Kidney capillary endothelial cell (primary cell): ENCODE measurements around the gene PCMT1.
A peak's percentile ranks its signal among the peaks of the same experiment; 100 is the strongest.
"Not testable (repeated sequence)": the region's sequence is repeated elsewhere in the genome, so short reads cannot be mapped to it uniquely, and the experiment has no call there.

Experiments
- DNase-seq: peaks from one replicate; pipeline ENCODE4 v3.0.0-alpha.2; 2018; ENCODE audit warnings: low spot score

PCMT1 gene

DNA sequence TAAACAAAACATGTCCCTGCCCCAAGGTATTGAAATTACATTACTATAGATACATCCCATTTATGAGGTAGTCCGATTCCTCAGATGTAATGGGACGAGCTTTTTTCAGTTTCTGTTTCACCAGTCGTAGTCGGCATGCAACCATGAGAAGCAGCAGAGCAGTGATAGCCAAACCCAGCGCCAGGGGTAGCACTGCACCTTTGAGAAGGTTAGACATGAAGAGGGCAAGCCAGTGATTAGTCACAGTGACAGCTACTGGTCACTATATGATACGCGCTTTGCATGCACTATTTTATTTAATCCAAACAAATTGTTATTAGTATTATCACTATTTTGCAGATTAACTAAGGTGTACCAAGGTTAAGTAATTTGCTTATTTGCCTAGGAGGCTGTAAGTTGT, 71.0 kb downstream of the PCMT1 start:
- no peak for DNase-seq

DNA sequence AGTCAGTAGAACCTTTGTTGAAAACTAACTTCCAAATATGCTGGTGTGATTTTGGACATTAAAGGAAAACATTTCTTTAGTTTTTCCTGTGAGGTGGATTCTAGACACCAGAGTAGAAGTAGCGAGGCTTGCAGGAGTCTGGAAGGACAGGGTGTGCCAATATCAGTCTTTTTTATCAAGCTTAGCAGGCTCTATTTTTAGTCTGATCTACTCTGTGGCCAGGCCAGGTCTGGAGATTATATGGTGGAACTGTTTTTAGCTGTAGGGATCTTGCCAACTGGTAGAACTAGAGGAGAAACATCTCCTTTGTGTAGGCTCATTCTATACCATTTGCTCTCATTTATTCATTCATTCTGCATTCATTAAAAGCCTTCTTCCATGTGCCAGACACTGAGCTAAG, 72.0 kb downstream of the PCMT1 start:
- DNase-seq: no peak

DNA sequence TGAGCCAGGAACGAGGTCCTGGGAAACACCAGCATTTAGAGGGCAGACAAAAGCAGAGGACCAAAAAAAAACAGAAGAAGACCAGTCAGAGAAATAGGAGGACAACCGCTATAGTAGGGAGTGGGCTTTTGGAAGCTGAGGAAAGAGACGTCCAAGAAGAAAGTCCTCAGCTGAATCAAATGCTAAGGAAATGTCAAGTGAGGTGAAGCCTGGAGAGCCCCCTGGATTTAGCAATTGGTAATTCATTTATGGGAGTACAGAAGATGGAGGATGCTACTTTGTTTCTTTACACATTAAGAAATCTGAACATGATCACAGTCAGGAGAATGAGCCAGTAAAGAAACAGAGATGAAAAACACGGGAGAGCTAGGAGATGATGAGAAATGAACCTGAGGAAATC, 73.5 kb downstream of the PCMT1 start:
- DNase-seq: no peak

DNA sequence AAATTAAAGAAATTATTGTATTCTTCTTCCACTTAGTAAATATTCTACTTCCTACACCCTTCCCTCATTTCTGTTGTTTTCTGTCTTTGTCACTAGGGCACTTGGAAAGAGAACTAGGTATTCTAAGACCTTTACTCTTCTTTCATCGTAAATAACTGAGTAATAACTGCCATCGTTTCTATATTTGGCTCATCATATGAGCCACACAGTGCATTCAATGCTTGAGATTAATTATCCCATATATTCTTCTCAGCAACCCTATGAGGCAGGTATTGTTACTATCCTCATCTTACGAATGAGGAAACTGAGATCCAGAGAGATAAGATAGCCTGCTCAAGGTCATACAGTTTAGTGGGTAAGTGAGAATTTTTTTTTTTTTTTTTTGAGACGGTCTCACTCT, 75.8 kb downstream of the PCMT1 start:
- no peak for DNase-seq

DNA sequence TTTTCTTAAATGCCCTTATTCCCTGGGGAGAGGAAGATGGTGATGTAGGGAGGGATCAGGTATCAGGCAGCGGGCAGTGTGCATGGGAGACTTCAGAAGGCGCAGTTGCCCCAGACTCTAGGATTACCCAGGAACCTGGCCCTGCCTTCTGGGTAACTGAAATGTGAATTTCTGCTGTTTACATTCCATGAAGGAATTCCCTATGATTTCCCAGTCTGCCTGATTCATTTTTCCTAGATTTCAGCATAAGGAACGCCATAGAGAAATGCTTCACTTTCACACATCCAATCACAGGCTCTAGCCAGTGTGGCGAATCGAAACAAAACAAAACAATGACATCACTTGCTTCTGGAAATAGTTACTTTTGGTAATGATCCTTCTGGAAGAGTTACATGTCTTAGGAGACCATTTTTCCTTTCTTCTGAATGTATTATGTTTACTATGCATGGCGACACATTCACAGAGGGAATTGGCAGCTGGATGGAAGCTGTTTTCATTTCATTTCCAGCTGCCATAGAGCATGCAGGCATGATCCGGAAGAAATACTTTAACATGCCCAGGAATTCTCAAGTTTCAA, 81.3 kb downstream of the PCMT1 start:
- DNase-seq: no peak

DNA sequence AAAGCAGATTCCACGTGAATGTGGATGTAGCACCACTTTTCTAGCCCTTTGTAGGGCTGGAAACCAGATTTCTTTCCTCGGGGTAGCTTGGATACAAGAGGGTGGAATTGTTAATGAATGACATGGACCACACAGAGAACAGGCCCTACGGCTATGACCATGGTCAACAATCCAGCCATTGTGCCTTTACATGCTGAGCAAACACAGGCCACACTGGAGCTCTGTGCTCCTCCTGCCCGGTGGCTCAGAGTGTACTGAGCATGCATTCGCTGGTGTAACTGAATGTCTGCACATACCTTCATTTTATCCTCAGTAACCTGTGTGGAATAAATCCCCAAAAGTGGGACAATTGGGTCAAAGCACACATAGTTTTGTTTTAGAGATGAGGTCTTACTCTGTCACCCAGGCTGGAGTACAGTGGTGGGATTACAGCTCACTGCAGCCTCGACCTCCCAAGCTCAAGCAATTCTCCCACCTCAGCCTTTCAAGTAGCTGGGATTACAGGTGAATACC, 81.8 kb downstream of the PCMT1 start:
- no peak for DNase-seq

DNA sequence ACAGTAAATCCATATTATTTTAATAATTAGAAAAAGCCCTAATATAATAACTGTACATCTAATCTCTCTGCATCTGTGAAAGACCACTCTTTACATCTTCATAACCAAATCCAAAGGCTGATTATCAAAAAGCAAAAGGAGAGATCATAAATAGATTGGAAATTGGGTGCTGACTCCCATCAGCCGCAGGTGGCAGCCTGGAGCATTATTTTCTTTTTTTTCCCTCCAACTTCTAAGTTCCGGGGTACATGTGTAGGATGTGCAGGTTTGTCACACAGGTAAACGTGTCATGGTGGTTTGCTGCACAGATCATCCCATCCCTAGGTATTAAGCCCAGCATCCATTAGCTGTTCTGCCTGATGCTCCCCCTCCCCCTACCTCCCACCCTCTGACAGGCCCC, 84.1 kb downstream of the PCMT1 start:
- DNase-seq: no peak

DNA sequence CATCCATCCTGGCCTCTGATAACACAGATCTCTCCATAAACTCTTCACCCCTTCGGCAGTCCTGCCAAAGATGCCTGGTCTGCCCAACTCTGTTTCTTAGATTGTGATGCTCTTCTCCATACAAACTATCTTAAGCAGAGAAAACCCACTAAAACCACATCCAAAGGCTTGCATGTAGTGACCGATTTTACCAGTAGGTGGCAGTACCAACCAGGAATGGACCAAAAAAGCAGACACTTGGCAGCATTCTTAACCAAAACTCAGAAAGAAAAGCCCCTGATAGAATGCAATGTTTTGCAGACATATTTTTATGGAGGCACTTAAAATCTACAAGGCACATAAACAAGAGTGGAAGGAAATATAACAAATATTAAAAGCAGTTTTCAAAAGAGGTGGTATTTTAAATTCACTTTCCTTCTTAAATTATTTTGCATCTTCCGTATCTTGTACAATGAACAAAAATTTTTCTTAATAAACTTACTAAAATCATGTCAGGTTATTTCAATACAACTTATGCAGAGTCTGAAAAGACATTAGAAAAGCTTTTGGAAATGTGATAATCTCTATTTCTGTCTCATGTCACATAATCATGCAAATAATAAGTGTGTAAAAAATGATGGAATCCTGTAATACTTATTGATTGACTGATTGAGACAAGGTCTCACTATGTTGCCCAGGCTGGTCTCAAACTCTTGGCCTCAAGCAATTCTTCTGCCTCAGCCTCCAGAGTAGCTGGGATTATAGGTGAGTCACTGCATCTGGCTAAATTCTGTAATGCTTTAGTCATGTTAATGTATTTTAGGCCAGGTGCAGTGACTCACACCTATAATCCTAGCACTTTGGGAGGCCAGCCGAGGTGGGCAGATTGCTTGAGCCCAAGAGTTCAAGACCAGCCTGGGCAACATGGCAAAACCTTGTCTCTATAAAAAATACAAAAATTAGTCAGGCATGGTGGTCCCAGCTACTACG, 85.3 kb downstream of the PCMT1 start:
- DNase-seq: peak; percentile 46

DNA sequence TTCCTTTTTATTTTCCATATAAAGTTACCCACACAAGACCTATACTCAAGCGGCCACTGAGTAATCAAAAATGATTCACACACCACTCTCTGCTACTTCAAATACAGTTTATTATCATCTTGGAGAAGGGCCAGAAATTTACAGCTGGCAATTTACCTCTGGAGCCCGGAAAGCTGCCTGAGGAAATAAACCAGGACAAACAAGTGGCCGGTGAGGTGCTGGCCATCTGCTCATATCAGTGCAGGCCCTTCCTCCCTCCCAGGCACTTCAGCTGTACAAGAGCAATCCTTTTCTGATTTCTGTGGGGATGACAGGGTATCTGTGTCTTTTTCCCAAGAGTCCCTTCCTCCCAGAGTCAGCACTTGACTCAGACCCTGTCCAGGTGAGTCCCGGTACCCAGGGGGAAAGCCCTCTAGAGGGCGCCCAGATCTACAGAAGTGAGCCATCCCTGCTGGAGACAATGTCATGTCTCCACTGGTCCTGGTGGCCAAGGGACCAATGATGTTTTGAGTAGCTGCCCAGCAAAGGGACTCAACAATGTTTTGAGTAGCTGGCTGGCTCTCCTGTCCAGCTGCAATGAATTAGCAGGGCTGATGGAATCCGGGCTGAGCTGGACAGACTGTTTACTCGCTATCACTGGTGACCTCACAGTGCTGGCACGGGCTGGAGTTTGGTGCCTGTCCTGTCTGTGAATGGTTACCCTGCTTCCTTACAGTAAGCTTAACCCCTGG, 91.0 kb downstream of the PCMT1 start:
- no peak for DNase-seq

DNA sequence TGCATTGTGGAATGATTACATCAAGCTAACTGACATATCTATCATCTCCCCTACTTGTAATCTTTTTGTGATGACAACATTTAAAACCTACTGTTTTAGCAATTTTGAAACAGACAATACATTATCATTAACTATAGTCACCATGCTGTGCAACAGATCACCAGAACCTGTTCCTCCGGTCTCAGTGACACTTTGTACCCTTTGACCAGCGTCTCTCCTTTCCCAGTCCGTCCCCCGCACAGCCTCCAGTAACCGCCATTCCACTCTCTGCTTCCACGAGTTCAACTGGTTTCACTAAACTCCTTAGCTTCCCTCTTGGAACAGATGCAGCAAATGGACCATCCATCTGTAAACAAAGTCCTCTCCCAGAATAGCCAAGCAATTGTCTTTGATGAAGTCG, 92.8 kb downstream of the PCMT1 start:
- DNase-seq: no peak

DNA sequence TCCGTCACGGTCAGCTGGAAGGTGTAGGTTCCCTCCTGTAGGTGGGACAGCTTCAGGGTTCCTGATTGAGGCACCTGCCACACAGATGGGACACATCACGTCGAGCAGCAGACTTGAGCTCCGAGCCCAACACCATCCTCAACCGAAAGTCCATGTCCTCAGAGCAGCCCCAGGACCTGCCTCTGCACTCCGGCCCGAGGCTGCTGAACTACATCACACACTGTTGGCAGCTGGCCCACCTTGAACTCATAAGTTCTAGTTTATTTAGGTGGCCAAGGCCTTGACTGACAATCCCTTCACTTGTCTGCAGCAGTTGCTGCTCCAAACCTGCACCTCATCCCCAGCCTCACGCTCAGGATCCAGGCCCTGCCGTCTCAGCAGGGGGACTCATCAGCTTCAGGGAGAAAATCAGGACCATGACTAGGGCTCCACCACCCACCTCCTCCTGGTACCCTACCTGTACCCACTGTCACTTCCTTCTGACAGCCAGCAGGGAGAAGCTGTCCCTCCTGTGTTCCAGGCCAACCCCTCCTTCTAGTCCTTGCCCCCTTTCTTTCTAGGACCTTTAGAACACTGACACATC, 93.6 kb downstream of the PCMT1 start:
- DNase-seq: no peak

DNA sequence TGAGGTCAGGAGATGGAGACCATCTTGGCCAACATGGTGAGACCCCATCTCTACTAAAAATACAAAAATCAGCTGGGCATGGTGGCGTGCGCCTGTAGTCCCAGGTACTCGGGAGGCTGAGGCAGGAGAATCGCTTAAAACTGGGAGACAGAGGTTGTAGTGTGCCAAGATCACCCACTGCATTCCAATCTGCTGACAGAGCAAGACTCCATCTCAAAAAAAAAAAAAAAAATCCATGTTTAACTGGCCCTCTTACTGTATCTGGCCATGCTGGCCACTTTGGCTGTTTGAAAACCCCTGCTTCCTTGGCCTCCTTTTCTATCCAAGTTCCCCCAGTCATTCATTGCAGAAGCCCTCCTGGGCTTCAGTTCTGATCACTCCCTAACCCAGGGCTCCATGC, 94.5 kb downstream of the PCMT1 start:
- DNase-seq: not testable (repeated sequence)

DNA sequence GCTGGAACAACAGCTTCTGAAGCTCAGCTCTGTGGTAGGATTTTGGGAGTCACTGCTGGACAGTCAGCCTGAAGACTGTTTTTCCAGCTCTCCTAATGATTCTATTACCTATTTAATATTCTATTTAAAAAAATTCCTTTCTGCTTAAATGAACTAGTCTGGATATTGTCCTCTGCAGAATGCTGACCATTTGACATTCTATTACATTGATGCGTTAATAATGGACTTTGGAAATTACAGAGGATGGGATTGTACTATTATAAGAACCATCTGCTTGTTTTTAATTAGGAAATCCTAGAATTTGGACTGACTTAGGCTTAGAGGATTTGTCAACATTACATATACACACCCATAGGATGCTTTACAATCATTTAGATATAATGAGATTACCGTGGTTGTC, 94.9 kb downstream of the PCMT1 start:
- DNase-seq: no peak

DNA sequence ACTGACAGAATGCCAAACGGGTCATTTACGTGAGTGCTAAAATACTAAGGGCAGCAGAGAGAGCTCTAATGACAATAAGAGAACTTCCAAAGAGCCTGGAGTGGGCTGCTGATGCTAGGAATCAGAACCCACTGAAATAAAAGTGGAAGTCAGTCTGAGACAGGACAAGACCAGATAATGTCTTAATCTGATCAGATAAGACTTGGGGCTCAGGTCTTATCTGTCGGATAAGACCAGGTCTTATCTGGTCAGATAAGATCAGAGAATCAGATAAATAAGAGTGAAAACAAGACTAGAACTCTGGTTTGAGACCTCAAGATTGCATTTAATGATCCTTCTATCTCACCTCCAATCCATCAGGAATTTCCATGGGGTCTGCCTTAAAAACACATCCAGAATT, 96.0 kb downstream of the PCMT1 start:
- DNase-seq: no peak

DNA sequence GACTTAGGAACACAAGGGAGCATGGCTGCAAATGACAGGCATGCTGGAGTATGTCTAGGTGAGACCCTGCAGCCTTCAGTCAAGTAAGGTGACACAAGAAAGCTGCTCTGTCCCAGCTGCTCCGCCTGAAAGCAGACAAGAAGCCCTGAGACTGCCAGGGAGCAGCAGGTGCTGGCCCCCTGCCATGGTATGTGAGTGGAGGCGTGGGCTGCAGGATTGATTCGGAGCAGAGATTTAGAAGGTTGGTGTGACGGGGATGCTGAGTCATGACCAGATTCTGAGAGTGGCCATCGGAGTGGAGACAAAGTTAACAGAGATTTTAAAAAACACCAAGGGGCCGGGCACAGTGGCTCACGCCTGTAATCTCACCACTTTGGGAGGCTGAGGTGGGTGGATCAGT, 96.8 kb downstream of the PCMT1 start:
- DNase-seq: no peak

DNA sequence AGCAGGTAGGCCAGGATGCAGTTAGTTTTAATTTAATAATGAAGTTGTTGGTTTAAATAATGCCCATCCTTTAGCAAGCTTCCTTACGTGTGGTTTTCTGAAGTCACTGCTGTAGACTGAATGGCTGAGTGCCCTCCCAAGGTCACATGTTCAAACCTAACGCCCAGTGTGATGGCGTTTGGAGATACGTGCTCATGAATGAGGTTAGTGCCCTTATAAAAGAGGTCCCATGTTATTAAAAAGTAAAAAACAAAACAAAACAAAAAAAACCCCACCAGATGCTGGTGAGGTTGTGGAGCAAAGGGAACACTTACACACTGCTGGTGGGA, 98.4 kb downstream of the PCMT1 start:
- DNase-seq: no peak

DNA sequence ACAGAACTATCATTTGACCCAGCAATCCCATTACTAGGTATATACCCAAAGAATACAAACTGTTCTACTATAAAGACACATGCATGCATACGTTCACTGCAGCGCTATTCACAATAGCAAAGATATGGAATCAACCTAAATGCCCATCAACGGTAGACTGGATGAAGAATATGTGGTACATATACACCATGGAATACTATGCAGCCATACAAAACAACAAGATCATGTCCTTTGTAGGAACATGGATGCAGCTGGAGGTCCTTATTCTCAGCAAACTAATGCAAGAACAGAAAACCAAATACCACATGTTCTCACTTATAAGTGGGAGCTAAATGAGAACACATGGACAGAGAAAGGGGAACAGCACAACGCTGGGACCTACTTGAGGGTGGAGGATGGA, 98.8 kb downstream of the PCMT1 start:
- not testable (repeated sequence) for DNase-seq

DNA sequence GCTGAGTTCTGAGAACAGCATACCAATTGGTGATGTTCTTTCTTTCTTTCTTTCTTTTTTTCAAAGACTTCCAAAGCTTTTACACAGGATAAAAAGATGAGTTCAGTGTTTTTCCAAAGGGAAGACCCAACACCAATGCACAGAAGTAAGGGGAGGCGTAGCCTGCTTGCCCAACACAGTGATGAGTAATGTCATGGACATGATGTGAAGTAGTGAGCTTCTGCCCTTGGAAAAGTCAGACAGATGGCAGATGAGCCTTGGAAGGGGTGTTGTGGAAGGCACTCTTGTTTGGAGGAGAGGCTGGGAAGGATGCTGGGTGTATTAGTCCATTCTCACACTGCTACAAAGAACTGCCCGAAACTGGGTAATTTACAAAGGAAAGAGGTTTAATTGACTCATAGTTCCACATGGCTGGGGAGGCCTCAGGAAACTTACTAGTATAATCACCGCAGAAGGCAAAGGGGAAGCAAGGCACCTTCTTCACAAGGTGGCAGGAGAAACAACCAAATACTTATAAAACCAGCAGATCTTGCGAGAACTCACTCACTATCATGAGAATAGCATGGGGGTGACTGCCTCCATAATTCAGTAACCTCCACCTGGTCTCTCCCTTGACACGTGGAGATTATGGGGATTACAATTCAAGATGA, 102.0 kb downstream of the PCMT1 start:
- DNase-seq: no peak

DNA sequence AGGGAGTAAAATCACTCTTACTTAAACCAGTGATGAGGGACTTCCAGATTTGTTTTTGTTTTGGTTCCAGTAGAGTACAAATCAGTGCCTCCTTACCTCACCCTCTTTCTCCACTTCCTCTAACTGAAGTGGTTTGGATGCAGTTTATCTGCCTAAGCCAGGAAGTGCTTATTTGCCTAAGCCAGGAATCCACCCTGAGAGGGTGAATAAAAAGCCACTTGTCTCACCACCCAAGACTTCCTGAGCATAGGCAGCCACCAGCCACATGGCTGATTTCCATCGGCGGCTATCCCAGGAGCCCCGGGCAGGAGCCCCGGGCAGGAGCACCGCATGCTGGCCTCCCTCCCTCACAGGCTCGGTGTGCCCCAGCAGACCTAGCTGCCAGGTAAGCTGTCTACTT, 102.6 kb downstream of the PCMT1 start:
- no peak for DNase-seq

DNA sequence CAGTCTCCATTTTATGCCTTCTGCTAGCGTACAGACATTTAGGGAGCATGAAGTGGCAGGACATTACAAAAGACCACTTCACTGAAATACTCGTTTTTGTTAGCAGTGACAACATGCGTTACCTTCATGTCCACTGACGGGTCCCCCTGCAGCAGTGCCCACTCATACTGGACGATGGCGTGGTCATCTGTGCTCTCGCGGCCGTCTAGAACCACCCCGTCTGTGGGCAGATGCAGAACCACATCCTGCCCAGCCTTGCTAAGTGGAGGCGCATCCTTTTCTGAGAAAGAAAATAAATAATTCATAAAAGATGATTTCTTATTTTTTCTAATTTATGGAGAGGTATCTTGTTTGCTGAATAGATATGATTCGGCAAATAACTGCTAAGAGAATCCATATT, 103.3 kb downstream of the PCMT1 start:
- no peak for DNase-seq

DNA sequence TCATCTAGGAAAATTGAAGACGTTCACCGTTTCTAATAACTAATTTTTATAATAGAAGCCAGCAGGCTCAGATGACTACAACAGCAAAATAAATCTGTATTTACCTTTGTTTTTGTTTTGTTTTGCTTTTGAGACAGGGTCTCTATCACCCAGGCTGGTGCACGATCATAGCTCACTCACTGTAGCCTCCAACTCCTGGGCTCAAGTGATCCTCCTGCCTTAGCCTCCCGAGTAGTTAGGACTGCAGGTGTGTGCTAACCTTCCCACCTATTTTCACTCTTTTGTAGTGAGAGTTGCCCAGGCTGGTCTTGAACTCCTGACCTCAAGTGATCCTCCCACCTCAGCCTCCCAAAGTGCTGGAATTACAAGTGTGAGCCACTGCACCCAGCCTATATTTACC, 104.5 kb downstream of the PCMT1 start:
- DNase-seq: not testable (repeated sequence)

DNA sequence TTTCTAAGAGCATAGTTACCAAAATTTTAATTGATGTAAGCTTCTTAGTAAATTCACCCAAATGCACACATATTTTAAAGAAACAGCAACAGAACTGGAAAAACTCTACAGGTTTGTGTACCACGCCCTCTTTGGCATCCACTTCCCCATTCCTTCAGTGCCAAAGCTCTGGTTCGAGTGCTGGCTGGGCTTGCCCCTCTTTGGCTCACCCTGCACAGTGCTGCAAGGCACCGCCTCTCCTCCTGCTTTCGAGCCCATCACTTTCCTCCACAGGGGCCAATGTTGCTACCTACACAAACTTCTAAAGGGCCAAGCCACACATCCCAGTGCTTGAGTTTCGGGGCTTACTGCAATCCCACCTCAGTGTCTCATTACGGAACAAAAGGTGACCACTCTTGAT, 105.0 kb downstream of the PCMT1 start:
- no peak for DNase-seq
